Stimulated activated naive CD4-positive, alpha-beta T cell treated with Interleukin-2 at 50 U/mL for 16 hours (primary cell): Measurements from ENCODE around the gene NAALADL2.

Experiments
- DNase-seq: peaks from one replicate; lab custom pipeline; 2025; lab: John Stamatoyannopoulos, UW

Gene NAALADL2

DNA sequence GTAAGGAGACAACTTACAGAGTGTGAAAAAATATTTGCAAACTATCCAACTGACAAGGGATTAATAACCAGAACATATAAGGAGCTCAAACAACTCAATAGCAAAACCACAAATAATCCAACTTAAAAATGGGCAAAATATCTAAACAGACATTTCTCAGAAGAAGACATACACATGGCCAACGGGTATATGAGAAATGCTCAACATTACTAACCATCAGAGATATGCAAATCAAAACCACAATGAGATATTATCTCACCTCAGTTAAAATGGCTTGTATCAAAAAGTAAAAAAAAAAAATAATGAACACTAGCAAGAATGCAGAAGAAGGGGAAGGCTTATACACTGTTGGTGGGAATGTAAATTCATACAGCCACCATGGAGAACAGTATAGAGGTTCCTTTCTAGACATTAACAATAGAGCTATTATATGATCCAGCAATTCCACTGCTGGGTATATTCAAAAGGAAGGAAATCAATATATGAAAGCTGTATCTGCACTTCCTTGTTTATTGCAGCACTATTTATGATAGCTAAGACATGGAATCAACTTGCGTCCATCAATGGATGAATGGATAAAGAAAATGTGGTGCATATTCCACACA is 998.6 kb downstream of the NAALADL2 start:
- no peak for DNase-seq
